ENCODE data around the gene HSPA12B. TPM values are rescaled to one million over a fixed set of nuclear protein-coding genes. Genes with fewer than 3 reads are reported as not detected.

HSPA12B gene
- total RNA-seq, 4 donors from 2014 or later, result 7.7 to 58.2 (median 19.3) TPM

DNA sequence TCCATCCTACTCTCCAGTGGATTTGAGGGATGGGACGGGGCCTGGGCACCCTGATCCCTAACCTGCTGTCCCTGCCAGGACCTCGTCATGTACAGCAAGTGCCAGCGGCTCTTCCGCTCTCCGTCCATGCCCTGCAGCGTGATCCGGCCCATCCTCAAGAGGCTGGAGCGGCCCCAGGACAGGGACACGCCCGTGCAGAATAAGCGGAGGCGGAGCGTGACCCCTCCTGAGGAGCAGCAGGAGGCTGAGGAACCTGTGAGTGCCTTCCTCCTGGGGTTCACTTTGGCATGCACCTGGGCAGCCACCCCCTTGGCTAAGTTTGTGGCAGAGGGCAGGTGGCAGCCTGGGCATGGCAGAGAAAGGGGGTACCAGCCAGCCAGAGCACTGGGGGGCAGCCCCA, 69.4 kb downstream of the HSPA12B start:
- ATAC-seq (ENCODE audit: low FRiP score) (no peak), DNase-seq (ENCODE audit: low spot score) (no peak)
- TF ChIP-seq, protein P1, sequence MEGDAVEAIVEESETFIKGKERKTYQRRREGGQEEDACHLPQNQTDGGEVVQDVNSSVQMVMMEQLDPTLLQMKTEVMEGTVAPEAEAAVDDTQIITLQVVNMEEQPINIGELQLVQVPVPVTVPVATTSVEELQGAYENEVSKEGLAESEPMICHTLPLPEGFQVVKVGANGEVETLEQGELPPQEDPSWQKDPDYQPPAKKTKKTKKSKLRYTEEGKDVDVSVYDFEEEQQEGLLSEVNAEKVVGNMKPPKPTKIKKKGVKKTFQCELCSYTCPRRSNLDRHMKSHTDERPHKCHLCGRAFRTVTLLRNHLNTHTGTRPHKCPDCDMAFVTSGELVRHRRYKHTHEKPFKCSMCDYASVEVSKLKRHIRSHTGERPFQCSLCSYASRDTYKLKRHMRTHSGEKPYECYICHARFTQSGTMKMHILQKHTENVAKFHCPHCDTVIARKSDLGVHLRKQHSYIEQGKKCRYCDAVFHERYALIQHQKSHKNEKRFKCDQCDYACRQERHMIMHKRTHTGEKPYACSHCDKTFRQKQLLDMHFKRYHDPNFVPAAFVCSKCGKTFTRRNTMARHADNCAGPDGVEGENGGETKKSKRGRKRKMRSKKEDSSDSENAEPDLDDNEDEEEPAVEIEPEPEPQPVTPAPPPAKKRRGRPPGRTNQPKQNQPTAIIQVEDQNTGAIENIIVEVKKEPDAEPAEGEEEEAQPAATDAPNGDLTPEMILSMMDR (IDR thresholded peaks at IDR 0.05), result no peak

Other genes starting within 250 kb of the HSPA12B start
- not detected for gene GFRA4, start 69.3 kb upstream of the HSPA12B start, total RNA-seq
- gene ADAM33, start 50.7 kb upstream of the HSPA12B start, total RNA-seq, result 10 to 100 TPM; 27.3 to 94.4 (median 51.9) TPM
- gene SIGLEC1, start 20.1 kb upstream of the HSPA12B start, total RNA-seq, result 10 to 100 TPM; 14.2 to 57.5 (median 27.5) TPM
- 10 to 100 TPM; 19.7 to 32.3 (median 30.3) TPM for gene ADISSP, start 35.1 kb downstream of the HSPA12B start, total RNA-seq
- under 1 TPM in 1 of 4 donors, not detected in 3; 0.56 TPM for gene SPEF1, start 48.8 kb downstream of the HSPA12B start, total RNA-seq
- gene CENPB, start 54.1 kb downstream of the HSPA12B start, total RNA-seq, result 10 to 100 TPM; 52.2 to 98.4 (median 76.8) TPM
- gene CDC25B, start 63.6 kb downstream of the HSPA12B start, total RNA-seq, result 10 to 100 TPM; 11.7 to 44.3 (median 25.6) TPM
- gene AP5S1, start 87.9 kb downstream of the HSPA12B start, total RNA-seq, result 10 to 100 TPM; 10.9 to 19.2 (median 11.4) TPM
- gene MAVS, start 114.1 kb downstream of the HSPA12B start, total RNA-seq, result 10 to 100 TPM; 21.8 to 37.8 (median 29.7) TPM
- 10 to 100 TPM; 32.8 to 45.0 (median 39.7) TPM for gene PANK2, start 156.7 kb downstream of the HSPA12B start, total RNA-seq